IPS-18a (cell line): Measurements from ENCODE around the gene NACA.

Experiments
- H3K27ac ChIP-seq: one replicate; pipeline ENCODE4 v1.5.1; 2013; ENCODE audit warnings: low read length
- H3K27me3 ChIP-seq: one replicate; pipeline ENCODE4 v1.6.1; 2013; ENCODE audit warnings: mild to moderate bottlenecking, low read length; ENCODE audit not compliant: control insufficient read depth, insufficient read depth
- H3K36me3 ChIP-seq: one replicate; pipeline ENCODE4 v1.6.1; 2013; ENCODE audit warnings: low read depth, low read length; ENCODE audit not compliant: control insufficient read depth
- H3K4me1 ChIP-seq: one replicate; pipeline ENCODE4 v1.6.1; 2013; ENCODE audit warnings: low read depth, low read length; ENCODE audit not compliant: control insufficient read depth
- H3K4me3 ChIP-seq: one replicate; pipeline ENCODE4 v1.5.1; 2013; ENCODE audit warnings: low read length
- H3K9ac ChIP-seq: one replicate; pipeline ENCODE4 v1.6.1; 2013; ENCODE audit warnings: mild to moderate bottlenecking, low read length, moderate library complexity
- H3K9me3 ChIP-seq: one replicate; pipeline ENCODE4 v1.6.1; 2013; ENCODE audit warnings: low read depth, low read length; ENCODE audit not compliant: control insufficient read depth

The NACA gene

GRCh38 chr12:56682323-56682722 is 42.8 kb downstream of the NACA start:
- H3K27ac ChIP-seq, result no peak overlapping the region
- peaks cover 28% of the 10 kb centered on the region for H3K36me3 ChIP-seq

GRCh38 chr12:56679883-56680575 is 45.1 kb downstream of the NACA start:
- no peaks in the 10 kb centered on the region for H3K27me3 ChIP-seq
- H3K4me1 ChIP-seq, result peaks cover 10% of the 10 kb centered on the region
- H3K9me3 ChIP-seq, result no peaks in the 10 kb centered on the region
- no peak overlapping the region for H3K9ac ChIP-seq
- no peak overlapping the region for H3K4me3 ChIP-seq
- peaks cover 28% of the 10 kb centered on the region for H3K36me3 ChIP-seq
- no peak overlapping the region for H3K27ac ChIP-seq

More at GRCh38 chr12:56682323-56682722, 42.8 kb downstream of the NACA start:
- Histone ChIP-seq H3K4me3 (no peak overlapping the region), H3K9me3 (no peaks in the 10 kb centered on the region), H3K27me3 (no peaks in the 10 kb centered on the region), H3K4me1 (peaks cover 10% of the 10 kb centered on the region), H3K9ac (no peak overlapping the region)

- peaks cover under 1% of the 10 kb centered on the region for H3K4me1 ChIP-seq
- no peak overlapping the region for H3K4me3 ChIP-seq
- no peaks in the 10 kb centered on the region for H3K9me3 ChIP-seq
- peaks cover 21% of the 10 kb centered on the region for H3K36me3 ChIP-seq
- no peak overlapping the region for H3K9ac ChIP-seq
- no peak overlapping the region for H3K27ac ChIP-seq
- H3K27me3 ChIP-seq, result no peaks in the 10 kb centered on the region
Observed at GRCh38 chr12:56678852-56679251, 46.2 kb downstream of the NACA start.

GRCh38 chr12:56677680-56678079 is 47.4 kb downstream of the NACA start:
- no peaks in the 10 kb centered on the region for H3K27me3 ChIP-seq
- no peaks in the 10 kb centered on the region for H3K9me3 ChIP-seq
- H3K27ac ChIP-seq, result no peak overlapping the region
- no peak overlapping the region for H3K4me3 ChIP-seq
- peaks cover 25% of the 10 kb centered on the region for H3K36me3 ChIP-seq
- no peak overlapping the region for H3K9ac ChIP-seq
- no peaks in the 10 kb centered on the region for H3K4me1 ChIP-seq

DNA sequence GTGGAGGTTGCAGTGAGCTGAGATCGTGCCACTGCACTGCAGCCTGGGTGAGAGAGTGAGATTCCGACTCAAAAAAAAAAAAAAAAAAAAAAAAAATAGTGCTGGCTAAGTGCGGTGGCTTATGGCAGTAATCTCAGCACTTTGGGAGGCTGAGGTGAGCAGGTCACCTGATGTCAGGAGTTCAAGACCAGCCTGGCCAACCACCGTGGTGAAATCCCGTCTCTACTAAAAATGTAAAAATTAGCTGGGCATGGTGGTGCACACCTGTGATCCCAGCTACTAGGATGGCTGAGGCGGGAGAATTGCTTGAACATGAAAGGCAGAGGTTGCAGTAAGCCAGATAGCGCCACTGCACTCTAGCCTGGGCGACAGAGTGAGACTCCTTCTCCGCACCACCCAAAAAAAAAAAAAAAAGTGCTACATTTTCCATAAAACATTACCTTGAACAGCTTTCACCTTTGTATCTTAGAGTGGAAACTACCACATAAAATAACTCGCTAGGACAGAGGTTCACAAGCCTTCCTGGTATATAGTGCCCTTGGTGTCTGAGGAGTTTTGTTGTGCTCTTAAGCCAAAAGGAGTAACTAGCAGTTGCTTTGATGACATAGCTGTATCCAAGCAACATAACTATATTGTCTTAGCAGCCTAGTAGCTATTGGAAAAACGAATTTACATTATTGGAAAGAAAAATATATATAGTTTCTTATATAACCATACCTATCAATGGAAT is 48.1 kb downstream of the NACA start:
- Histone ChIP-seq H3K4me1 (no peaks in the 10 kb centered on the region), H3K9me3 (no peaks in the 10 kb centered on the region), H3K27ac (no peak overlapping the region), H3K36me3 (peaks cover 32% of the 10 kb centered on the region), H3K9ac (no peak overlapping the region), H3K4me3 (no peak overlapping the region), H3K27me3 (no peaks in the 10 kb centered on the region)

DNA sequence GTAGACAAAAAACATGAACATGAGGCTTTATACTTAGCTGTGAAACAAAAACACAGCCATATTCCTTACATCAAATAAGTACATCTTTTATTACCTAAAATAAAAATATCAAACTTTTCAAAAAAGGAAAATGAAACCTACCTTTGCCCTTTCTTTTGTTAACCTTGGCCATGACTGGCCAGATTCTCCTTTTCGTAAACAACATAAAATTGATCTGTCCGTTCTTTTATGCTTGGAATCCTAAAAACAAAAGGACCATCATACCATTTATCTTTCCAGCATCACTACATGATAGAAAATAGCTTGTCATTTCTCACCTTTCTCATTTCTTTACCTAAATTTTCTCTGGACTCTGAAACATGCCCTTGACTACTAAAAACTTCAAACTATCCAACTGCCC is 53.5 kb downstream of the NACA start:
- Histone ChIP-seq H3K27ac (no peak overlapping the region), H3K9ac (no peak overlapping the region), H3K27me3 (no peaks in the 10 kb centered on the region), H3K36me3 (peaks cover 62% of the 10 kb centered on the region), H3K4me1 (no peaks in the 10 kb centered on the region), H3K9me3 (no peaks in the 10 kb centered on the region), H3K4me3 (no peak overlapping the region)

GRCh38 chr12:56670836-56671235 is 54.3 kb downstream of the NACA start:
- no peaks in the 10 kb centered on the region for H3K4me1 ChIP-seq
- H3K27ac ChIP-seq, result no peak overlapping the region
- H3K9me3 ChIP-seq, result no peaks in the 10 kb centered on the region
- no peak overlapping the region for H3K9ac ChIP-seq
- no peaks in the 10 kb centered on the region for H3K27me3 ChIP-seq
- peaks cover 70% of the 10 kb centered on the region for H3K36me3 ChIP-seq
- no peak overlapping the region for H3K4me3 ChIP-seq

GRCh38 chr12:56668197-56668457 is 57.0 kb downstream of the NACA start:
- Histone ChIP-seq H3K27ac (no peak overlapping the region), H3K27me3 (no peaks in the 10 kb centered on the region), H3K36me3 (peaks cover 96% of the 10 kb centered on the region), H3K9me3 (no peaks in the 10 kb centered on the region), H3K4me3 (no peak overlapping the region), H3K9ac (no peak overlapping the region), H3K4me1 (no peaks in the 10 kb centered on the region)
